Stimulated activated CD4-positive, alpha-beta T cell treated with anti-CD3 and anti-CD28 coated beads, TNF-alpha, amount 100 ng/mL, for 4 hours (primary cell): ENCODE measurements around the gene PTPRG.

Experiments used
- DNase-seq, 3 experiments: peaks; one replicate each; pipeline ENCODE4 v3.0.0-alpha.2; 2020; ENCODE audit warnings: low read depth in 3 of 3

PTPRG gene

GRCh38 chr3:61589856-61590255, 28.5 kb downstream of the PTPRG start:
- no peak for DNase-seq

GRCh38 chr3:61591300-61591699, 29.9 kb downstream of the PTPRG start:
- DNase-seq = no peak

- no peak for DNase-seq
Measured at GRCh38 chr3:61593446-61594029, 32.2 kb downstream of the PTPRG start.

- no peak for DNase-seq
Measured at GRCh38 chr3:61594144-61594963, 33.0 kb downstream of the PTPRG start.

GRCh38 chr3:61594964-61595285, 33.6 kb downstream of the PTPRG start:
- DNase-seq = no peak

- DNase-seq = no peak
Measured at GRCh38 chr3:61595288-61595687, 33.9 kb downstream of the PTPRG start.

- DNase-seq = no peak
Measured at GRCh38 chr3:61595826-61596225, 34.5 kb downstream of the PTPRG start.

- DNase-seq = no peak
Measured at GRCh38 chr3:61597906-61598305, 36.5 kb downstream of the PTPRG start.

- no peak for DNase-seq
Measured at GRCh38 chr3:61600195-61600594, 38.8 kb downstream of the PTPRG start.

GRCh38 chr3:61601831-61602230, 40.5 kb downstream of the PTPRG start:
- DNase-seq = no peak

- no peak for DNase-seq
Measured at GRCh38 chr3:61602466-61602865, 41.1 kb downstream of the PTPRG start.

GRCh38 chr3:61605589-61606175, 44.3 kb downstream of the PTPRG start:
- DNase-seq = no peak

GRCh38 chr3:61606196-61606595, 44.8 kb downstream of the PTPRG start:
- no peak for DNase-seq

GRCh38 chr3:61608072-61608471, 46.7 kb downstream of the PTPRG start:
- DNase-seq = no peak

GRCh38 chr3:61608711-61609110, 47.3 kb downstream of the PTPRG start:
- no peak for DNase-seq

GRCh38 chr3:61610316-61610715, 48.9 kb downstream of the PTPRG start:
- no peak for DNase-seq

GRCh38 chr3:61612211-61613194, 51.1 kb downstream of the PTPRG start:
- no peak for DNase-seq

- no peak for DNase-seq
Measured at GRCh38 chr3:61613666-61614065, 52.3 kb downstream of the PTPRG start.

GRCh38 chr3:61615643-61616042, 54.3 kb downstream of the PTPRG start:
- DNase-seq = no peak

- DNase-seq = no peak
Measured at GRCh38 chr3:61616586-61616985, 55.2 kb downstream of the PTPRG start.

- DNase-seq = no peak
Measured at GRCh38 chr3:61617041-61617440, 55.7 kb downstream of the PTPRG start.

GRCh38 chr3:61617651-61618050, 56.3 kb downstream of the PTPRG start:
- DNase-seq = no peak
